ENCODE results near the gene TMEM145.

The TMEM145 gene

DNA sequence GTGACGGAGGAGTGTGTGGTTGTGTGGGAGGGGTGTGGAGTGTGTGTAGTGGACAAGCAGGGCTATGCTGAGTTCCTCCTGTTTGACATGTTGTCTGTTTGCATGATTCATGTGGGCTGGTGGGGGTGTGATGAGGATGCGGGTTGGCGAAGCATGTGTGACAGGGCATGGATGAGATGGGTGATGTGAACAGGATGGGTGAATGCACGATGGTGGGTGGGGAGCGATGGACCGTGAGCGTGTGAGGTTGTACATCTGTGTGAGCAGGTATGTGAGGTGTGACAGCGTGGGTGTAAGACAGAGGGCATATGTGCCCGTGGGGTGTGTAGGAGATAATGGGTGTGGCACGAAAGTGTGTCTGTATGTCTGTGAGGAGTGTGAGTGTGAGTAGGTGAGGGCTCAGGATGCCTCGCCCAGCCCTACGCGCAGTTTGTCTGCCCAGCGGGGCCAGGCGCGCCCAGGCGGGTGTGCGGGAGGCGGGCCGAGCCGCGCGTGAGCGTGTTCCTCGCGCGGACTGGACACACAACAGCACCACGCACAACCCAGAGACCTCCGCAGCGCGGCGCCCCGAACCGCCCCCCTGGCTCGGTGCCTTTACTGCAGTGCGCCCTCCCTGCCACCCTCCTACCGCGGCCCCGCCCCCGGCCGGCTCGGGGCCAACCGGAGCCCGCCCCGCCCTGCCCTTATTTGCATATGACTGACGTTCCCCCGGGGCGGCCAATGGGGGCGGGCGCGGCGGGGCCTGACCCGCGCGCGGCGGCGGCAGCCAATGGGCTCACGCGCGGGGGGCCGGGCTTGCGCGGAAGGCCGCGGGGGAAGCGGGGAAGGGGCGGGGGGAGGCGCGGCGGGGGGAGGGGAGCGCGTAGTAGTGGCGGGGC, 29.7 kb upstream of the TMEM145 start:
- H3K9me3 ChIP-seq (ENCODE audit: control insufficient read depth, insufficient read depth, low read length) = no peaks in the 10 kb centered on the region
- no peaks in the 10 kb centered on the region for H3K9me2 ChIP-seq (replicated peaks; ENCODE audit: control insufficient read depth, low read length)
- H4K20me1 ChIP-seq (ENCODE audit: control insufficient read depth, insufficient read depth, low read depth, low read length) = 0 out of 2 replicates have a peak, but pooled peaks cover 3% of the 10 kb centered on the region
- H3K4me1 ChIP-seq (ENCODE audit: control insufficient read depth, low read length) = peaks cover 58% of the 10 kb centered on the region
- peaks cover 27% of the 10 kb centered on the region for H3K36me3 ChIP-seq (ENCODE audit: control insufficient read depth, low read length)
- peak overlapping the region; percentile 99 for H3K4me2 ChIP-seq (ENCODE audit: low read length)
- H3K27me3 ChIP-seq (ENCODE audit: control insufficient read depth, low read length) = no peaks in the 10 kb centered on the region
- TF ChIP-seq EZH2phosphoT487 (IDR thresholded peaks at IDR 0.05; ENCODE audit: borderline replicate concordance, low read length) = no peak
- TF ChIP-seq, protein P1, sequence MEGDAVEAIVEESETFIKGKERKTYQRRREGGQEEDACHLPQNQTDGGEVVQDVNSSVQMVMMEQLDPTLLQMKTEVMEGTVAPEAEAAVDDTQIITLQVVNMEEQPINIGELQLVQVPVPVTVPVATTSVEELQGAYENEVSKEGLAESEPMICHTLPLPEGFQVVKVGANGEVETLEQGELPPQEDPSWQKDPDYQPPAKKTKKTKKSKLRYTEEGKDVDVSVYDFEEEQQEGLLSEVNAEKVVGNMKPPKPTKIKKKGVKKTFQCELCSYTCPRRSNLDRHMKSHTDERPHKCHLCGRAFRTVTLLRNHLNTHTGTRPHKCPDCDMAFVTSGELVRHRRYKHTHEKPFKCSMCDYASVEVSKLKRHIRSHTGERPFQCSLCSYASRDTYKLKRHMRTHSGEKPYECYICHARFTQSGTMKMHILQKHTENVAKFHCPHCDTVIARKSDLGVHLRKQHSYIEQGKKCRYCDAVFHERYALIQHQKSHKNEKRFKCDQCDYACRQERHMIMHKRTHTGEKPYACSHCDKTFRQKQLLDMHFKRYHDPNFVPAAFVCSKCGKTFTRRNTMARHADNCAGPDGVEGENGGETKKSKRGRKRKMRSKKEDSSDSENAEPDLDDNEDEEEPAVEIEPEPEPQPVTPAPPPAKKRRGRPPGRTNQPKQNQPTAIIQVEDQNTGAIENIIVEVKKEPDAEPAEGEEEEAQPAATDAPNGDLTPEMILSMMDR (IDR thresholded peaks at IDR 0.05; ENCODE audit: low read depth, low read length, poor library complexity, severe bottlenecking) = no peak
- peak overlapping the region; percentile 89 for H3K27ac ChIP-seq (ENCODE audit: low read depth, low read length)
- peak overlapping the region; percentile 78 for H3K4me3 ChIP-seq (ENCODE audit: low read length)
- H3K79me2 ChIP-seq (ENCODE audit: control insufficient read depth, low read length) = peaks cover 38% of the 10 kb centered on the region
- H3F3A ChIP-seq (ENCODE audit: control insufficient read depth, insufficient read depth) = peaks cover 12% of the 10 kb centered on the region

DNA sequence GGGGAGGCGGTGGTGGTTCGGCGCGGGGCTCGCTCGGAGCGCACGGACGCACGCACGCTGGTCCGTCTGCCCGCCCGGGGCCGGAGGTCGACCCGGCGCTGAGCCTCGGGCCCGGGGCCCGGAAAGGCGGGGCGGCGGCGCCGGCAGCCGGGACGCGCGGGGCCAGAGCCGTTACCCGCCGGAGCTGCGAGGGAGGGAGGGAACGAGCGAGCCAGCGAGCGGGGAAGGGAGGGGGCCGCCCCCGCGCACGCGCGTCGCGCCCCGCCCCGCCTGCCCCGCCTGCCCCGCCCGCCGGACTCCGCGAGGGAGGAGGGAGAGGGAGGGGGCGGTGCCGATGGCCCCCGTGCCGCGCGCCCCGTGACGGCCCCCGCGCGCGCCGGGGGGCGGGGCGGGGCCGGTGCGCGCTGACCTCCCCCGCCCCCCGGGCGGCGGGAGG, 29.0 kb upstream of the TMEM145 start:
- Histone ChIP-seq H3K27ac (ENCODE audit: low read depth, low read length) (peak overlapping the region; percentile 45; the same call in 1 of the 2 replicates), H3K9me2 (replicated peaks; ENCODE audit: control insufficient read depth, low read length) (no peaks in the 10 kb centered on the region), H3K9me3 (ENCODE audit: control insufficient read depth, insufficient read depth, low read length) (no peaks in the 10 kb centered on the region), H3K4me3 (ENCODE audit: low read length) (peak overlapping the region; percentile 49), H3F3A (ENCODE audit: control insufficient read depth, insufficient read depth) (peaks cover 12% of the 10 kb centered on the region), H3K27me3 (ENCODE audit: control insufficient read depth, low read length) (no peaks in the 10 kb centered on the region), H3K4me1 (ENCODE audit: control insufficient read depth, low read length) (peaks cover 52% of the 10 kb centered on the region), H3K4me2 (ENCODE audit: low read length) (no peak overlapping the region), H4K20me1 (ENCODE audit: control insufficient read depth, insufficient read depth, low read depth, low read length) (0 out of 2 replicates have a peak, but pooled peaks cover 3% of the 10 kb centered on the region), H3K36me3 (ENCODE audit: control insufficient read depth, low read length) (peaks cover 33% of the 10 kb centered on the region), H3K79me2 (ENCODE audit: control insufficient read depth, low read length) (peaks cover 38% of the 10 kb centered on the region)
- TF ChIP-seq EZH2phosphoT487 (IDR thresholded peaks at IDR 0.05; ENCODE audit: borderline replicate concordance, low read length) = no peak
- TF ChIP-seq, protein P1 (IDR thresholded peaks at IDR 0.05; ENCODE audit: low read depth, low read length, poor library complexity, severe bottlenecking) = no peak

DNA sequence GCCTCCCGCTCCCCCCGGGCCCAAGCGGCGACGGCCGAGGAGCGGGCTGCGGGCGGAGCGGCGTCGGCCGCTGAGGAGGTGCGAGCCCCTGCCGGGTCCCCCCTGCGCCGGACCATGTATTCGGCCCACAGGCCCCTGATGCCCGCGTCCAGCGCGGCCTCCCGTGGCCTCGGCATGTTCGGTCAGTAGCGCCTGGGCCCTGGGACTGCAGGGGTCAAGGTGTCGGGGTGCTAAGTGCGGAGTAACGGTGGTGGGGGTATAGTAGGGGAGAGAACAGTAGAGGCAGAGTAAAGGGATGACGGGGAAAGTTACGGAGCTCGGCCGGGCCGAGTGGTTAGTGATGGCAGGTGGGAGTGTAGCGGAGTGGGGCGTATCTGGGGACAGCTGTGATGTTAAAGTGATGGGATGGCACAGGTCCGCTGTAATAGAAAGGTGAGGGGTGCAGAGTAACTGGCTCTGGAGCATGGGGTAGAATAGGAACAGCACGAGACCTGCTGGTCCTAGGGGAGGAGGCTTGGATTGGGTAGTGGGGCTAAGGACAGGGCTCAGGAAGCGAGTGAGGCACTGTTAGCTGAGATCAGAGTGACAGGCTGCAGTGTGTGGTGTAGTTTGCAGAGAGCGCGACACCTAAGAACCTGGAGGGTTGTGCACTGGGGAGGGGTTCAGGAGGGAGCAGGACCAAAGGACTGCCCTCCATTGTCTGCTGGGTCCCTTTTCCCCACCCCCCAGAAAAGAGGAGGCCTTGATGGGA, 28.3 kb upstream of the TMEM145 start:
- Histone ChIP-seq H3K9me2 (replicated peaks; ENCODE audit: control insufficient read depth, low read length) (no peaks in the 10 kb centered on the region), H3F3A (ENCODE audit: control insufficient read depth, insufficient read depth) (peaks cover 12% of the 10 kb centered on the region), H3K36me3 (ENCODE audit: control insufficient read depth, low read length) (peaks cover 40% of the 10 kb centered on the region), H3K4me1 (ENCODE audit: control insufficient read depth, low read length) (peaks cover 46% of the 10 kb centered on the region), H4K20me1 (ENCODE audit: control insufficient read depth, insufficient read depth, low read depth, low read length) (0 out of 2 replicates have a peak, but pooled peaks cover 3% of the 10 kb centered on the region), H3K27ac (ENCODE audit: low read depth, low read length) (peak overlapping the region; percentile 61), H3K4me3 (ENCODE audit: low read length) (peak overlapping the region; percentile 75), H3K27me3 (ENCODE audit: control insufficient read depth, low read length) (no peaks in the 10 kb centered on the region), H3K9me3 (ENCODE audit: control insufficient read depth, insufficient read depth, low read length) (no peaks in the 10 kb centered on the region), H3K79me2 (ENCODE audit: control insufficient read depth, low read length) (peaks cover 38% of the 10 kb centered on the region), H3K4me2 (ENCODE audit: low read length) (peak overlapping the region; percentile 87)
- no peak for TF ChIP-seq EZH2phosphoT487 (IDR thresholded peaks at IDR 0.05; ENCODE audit: borderline replicate concordance, low read length)
- TF ChIP-seq, protein P1 (IDR thresholded peaks at IDR 0.05; ENCODE audit: low read depth, low read length, poor library complexity, severe bottlenecking) = no peak
